HG03103 (cell line): Measurements from ENCODE around the gene POLD2.
"Not testable (repeated sequence)": the region's sequence is repeated elsewhere in the genome, so short reads cannot be mapped to it uniquely, and the experiment has no call there.

Experiments used
- ATAC-seq: cut with Tn5 transposase; IDR thresholded peaks from one replicate; pipeline ENCODE4 v1.9.1; 2021; ENCODE audit warnings: low read depth; ENCODE audit not compliant: unreplicated experiment

The POLD2 gene

GRCh38 chr7:44123190-44124003 lies at the start of gene POLD2:
TSS of gene POLD2 (minus strand) at chr7:44123548. CDS start at chr7:44122053, 1,495 bp downstream.
- ATAC-seq: peak; percentile 98

DNA sequence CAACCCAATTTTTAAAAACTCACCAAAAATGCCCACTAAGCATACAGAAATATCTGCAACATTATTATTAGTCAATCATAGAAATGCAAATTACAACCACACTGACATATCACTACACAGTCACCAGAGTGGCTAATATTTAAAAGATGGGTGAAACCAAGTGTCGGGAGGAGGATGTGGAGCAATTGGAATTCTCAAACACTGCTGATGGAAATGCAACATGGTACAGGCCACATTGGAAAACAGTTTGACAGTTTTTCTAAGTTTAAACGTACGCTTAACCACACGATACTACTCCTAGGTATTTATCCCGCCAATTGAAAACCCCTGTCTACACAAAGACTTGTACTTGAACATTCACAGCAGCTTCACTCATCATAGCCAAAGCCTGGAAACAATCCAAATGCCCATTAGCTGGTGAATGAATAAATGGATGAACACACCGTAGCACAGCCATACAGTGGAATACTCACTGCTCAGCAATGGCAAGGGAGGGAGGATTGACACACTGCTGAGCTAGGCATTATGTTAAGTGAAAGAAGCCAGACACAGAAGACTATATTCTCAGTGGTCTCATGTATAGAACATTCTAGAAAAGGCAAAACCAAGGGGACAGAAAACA lies 49.6 kb upstream of the POLD2 start:
- no peak for ATAC-seq

DNA sequence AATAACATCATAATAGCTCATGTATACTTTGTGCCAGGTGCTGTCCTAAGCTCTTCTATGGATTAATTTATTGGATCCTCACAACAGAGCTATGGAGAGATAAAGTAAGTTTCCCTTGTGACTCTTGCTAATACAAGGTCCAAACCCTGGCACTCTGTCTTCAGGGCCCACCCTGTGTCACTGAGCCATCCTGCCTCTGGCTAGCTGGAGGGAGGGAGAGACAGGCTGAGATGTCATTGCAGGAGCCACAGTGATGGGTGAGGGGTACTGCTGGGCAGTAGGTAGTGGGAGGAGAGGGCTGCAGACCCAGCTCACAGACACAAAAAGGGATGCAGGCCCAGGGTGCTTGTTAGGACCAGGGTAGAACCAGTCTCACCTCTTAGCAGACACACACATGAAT lies 49.0 kb upstream of the POLD2 start:
- ATAC-seq: no peak

DNA sequence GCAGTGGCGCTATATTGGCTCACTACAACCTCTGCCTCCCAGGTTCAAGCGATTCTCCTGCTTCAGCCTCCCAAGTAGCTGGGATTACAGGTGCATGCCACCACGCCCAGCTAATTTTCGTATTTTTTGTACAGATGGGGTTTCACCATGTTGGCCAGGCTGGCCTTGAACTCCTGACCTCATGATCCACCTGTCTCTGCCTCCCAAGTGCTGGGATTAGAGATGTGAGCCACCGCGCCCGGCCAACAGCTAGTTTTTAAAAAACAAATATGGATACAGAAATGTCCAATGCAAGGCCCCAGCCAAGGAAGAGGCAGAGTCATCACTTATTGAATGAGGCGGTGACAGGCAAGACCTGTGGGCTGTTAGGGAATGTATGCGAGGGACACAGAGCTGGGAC lies 48.6 kb upstream of the POLD2 start:
- ATAC-seq: not testable (repeated sequence)

DNA sequence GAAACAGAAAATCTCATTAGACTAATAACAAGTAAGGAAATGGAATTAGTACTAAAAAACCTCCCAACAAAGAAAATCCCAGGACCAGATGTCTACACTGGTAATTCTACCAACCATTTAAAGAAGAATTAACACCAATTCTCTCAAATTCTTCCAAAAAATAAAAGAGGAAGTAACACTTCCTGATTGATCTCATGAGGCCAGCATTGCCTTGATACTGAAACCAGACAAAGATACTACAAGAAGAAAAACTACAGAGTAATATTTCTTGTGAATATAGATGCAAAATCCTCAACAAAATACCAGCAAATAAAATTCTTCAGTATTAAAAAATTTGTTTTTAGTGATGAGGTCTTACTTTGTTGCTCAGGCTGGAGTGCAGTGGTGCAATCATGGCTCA lies 44.6 kb upstream of the POLD2 start:
- ATAC-seq: no peak

DNA sequence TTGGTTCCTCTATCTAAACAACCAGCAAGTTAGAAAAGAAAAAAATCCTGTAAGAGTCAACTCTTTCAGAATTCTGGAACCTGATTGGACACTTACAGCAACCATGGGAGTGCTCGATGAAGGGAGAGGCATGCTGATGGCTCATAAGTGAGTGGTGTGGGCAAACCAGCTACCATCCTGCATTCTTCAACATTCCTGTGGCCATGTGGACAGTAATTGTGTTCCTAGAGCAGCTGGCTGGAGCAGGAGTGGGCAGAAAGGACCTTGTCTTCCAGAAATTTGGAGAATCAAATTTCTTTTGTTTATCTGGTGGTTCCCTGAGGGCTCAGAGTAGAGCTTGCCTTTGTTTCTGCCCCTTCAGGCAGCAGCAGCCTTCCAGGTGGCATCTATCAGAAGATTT lies 40.2 kb upstream of the POLD2 start:
- no peak for ATAC-seq

DNA sequence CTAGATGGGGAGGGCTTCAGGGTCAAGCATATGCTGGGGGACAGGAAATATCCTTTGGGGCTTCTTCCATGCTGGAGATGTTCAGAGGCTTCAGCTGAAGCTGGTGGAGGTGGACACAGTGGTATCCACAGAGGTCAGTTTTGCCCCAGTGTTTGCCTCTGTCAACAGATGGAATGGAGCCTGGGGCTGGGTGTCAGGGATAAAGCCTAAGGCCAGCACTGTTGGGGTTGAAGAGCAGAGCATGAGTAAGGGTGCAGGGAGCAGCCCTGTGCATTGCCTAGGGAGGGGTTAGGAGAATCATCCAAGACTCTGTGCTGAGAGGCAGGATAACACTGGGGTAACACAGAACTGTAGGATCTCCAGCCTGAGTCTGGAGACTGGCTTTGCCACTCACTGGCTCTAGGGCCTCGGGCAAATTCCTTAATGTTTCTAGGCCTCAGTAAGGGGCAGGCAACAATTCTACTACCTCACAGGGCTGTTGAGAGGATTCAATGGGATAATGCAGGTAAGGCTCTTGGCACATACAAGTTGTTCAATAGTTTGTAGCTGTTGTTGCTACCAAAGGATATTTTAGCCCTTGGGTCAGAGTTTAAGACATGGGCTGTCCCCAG lies 39.5 kb upstream of the POLD2 start:
- no peak for ATAC-seq

GRCh38 chr7:44162179-44162578 lies 38.8 kb upstream of the POLD2 start:
- no peak for ATAC-seq

DNA sequence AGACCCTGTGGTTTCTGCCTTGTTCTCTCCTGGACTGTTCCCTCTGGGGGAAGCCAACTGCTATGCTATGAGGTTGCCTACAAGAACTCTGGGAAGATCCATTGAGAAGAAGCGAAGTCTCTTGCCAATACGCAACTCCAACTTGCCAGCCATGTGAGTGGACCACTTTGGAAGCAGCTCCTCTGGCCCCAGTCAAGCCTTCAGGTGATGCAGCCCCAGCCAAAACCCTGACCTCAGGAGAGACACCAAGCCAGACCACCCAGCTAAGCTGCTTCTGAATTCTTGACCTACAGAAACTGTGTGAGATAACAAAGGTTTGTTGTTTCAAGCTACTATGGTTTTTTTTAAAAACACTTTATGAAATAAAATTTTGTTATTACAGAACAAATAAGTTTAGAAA lies 38.0 kb upstream of the POLD2 start:
- no peak for ATAC-seq

- ATAC-seq: no peak
These were observed 36.7 kb upstream of the POLD2 start for GRCh38 chr7:44159824-44160630.

DNA sequence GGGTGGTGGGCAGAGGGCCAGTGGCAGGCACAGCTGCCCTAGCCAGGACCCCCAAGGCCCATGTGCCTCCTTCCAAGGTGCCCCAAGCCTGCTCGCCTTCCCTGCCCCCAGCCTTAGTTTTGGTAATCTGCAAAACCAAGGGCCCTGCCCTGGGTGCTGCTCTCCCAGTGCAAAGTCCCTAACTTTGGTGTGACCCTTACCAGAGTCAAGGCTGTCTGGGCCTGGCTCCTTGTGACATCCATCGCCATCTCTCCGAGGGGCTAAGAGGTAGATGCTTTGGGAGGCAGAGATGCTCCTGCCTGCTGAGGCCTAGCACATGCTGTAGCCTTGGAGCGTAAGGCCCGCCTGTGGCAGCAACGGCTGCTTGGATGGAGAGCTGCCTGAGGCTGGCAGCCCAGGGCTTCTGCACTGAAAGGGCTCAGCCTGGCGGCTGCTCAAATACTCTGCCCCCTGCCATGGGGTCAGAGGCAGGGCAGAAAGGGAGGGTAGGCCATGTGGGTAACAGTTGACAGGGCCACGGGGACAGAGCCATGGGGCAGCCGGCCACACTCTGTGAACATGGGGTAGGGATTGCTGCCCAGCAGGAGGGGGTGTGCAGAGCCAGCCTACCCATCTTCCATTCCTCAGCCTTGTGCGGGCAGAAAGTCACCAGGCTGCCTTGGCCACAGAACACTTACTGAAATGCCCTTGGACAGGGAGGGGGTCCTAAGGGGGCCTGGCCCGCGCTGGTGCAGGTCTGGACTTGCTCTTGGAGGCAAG lies 35.7 kb upstream of the POLD2 start:
- no peak for ATAC-seq

DNA sequence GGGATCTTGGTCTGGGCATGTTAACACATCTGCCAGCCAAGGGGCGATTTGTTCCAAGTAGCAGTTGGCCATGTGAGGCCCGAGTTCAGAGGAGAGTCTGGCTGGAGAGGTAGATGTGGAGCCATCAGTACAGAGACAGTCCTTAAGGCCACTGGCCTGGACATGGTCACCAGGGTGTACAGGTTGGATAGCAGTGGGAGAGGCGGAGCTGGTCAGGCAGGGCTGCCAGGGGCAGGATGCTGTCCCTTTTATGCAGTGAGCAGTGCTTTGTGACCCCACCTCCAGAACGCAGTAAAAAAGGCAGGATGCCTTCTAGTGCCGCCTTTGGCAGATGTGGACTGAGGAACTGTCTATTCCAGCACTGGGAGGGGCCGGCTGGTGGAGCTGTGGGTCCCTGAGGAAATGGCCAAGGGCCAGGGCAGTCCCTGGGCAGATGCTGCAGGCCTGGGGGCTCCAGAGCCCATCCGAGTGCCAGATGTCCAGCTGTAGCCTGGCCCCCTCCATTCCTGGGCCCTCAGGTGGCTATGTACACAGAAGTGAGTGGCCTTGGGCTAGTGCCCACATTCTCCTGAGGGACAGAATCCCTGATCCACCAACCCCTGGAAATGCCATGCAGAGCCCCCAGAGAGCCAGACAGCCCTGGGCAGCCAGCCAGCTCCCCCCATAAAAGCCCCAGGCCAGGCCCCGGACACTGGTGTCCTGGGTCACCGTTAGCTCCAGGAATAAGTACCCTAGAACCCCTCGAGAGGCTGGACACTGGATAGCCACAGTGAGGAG lies 34.9 kb upstream of the POLD2 start:
- no peak for ATAC-seq

GRCh38 chr7:44157116-44158080 lies 34.0 kb upstream of the POLD2 start:
- no peak for ATAC-seq

GRCh38 chr7:44156453-44157010 lies 33.2 kb upstream of the POLD2 start:
- no peak for ATAC-seq

- ATAC-seq: no peak
These were observed 32.1 kb upstream of the POLD2 start for GRCh38 chr7:44155191-44156185.

DNA sequence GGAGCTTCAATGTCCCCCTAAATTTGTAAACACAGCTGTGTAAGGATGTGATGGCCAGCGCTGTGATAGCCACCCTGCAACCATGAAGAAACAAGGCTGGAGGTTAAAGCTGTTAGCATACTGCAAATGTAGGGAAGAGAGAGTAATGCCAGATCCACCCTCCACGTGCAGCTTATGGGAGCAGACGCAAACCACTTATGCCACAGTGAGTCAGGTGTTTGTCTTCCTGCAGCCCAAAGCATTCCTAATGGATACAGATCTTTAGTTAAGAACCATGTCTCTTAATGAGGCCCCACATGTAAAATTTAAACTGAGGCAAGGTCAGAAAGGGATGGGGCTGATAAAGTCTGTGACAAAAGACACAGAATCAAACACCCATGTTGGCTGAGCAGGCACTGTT lies 31.4 kb upstream of the POLD2 start:
- ATAC-seq: no peak

DNA sequence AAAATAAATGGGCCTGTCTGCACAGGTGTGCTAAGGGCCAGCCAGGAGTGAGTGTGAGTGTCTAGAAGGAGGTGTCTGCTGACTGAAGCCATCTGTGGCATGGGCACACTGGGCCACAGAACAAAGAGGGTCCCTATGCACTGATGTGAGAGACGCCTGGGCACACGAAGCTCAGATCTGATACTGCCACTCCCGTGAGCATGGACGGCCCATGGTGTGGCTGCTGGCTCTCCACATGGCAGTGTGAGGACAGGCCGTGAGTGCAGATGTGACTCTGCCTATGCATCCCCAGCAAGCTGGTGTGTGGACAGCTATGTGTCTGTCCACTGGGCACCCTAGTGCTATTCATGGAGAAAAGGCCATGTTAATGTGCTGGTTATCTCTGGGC lies 30.6 kb upstream of the POLD2 start:
- ATAC-seq: no peak
